Adrenal gland (tissue), 5 donors: ENCODE data around the gene PLA2G2F.

ENCODE experiments used
- POLR2A ChIP-seq, 2 donors: fragments of 450-650 bp; IDR thresholded peaks; one replicate each; pipeline ENCODE4 v1.6.1; 2017; ENCODE audit warnings: antibody characterized with exemption in 2 of 2, mild to moderate bottlenecking in 2 of 2, moderate library complexity in 1 of 2
- TF ChIP-seq, protein P1 (sequence below), 6 experiments: fragments of 450-650 bp in 4 of 6; fragments of 200-600 bp in 2 of 6; sonication (generic) in 1 of 6; IDR thresholded peaks; 1 replicate in 5 of 6; 2 replicates in 1 of 6; pipeline versions ENCODE4 v1.5.1 to v1.8.0; 2016 to 2021; ENCODE audit warnings: antibody characterized with exemption in 6 of 6, mild to moderate bottlenecking in 2 of 6, moderate library complexity in 1 of 6
- donor health status: DM: no; HTN: no; CAD: no.

DNA sequence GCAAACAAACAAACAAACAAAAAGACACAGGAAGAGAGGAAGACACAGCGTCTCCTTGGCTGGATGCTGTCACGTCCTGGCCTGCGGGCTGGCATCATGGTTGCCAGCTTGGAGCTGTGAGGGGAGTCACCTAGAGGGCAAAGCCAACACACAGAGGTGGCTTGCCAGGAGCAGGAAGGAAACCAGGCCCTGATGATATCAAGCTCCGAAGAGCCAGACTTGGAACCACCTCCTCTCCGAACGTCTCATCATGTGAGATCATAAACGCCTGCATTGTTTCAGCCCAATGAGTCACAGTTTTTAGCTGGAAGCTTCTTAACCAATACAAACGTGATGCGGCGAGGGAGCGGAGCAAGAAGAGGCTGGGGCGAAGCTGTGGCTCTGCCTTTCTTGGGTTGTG is 28.4 kb upstream of the PLA2G2F start:
- TF ChIP-seq, protein P1, sequence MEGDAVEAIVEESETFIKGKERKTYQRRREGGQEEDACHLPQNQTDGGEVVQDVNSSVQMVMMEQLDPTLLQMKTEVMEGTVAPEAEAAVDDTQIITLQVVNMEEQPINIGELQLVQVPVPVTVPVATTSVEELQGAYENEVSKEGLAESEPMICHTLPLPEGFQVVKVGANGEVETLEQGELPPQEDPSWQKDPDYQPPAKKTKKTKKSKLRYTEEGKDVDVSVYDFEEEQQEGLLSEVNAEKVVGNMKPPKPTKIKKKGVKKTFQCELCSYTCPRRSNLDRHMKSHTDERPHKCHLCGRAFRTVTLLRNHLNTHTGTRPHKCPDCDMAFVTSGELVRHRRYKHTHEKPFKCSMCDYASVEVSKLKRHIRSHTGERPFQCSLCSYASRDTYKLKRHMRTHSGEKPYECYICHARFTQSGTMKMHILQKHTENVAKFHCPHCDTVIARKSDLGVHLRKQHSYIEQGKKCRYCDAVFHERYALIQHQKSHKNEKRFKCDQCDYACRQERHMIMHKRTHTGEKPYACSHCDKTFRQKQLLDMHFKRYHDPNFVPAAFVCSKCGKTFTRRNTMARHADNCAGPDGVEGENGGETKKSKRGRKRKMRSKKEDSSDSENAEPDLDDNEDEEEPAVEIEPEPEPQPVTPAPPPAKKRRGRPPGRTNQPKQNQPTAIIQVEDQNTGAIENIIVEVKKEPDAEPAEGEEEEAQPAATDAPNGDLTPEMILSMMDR (IDR thresholded peaks at IDR 0.05) = no peak
- TF ChIP-seq POLR2A (IDR thresholded peaks at IDR 0.05) = no peak
